Gastrocnemius medialis (tissue), 4 donors: ENCODE results near the gene NPBWR2.

Source experiments
- CTCF ChIP-seq, 5 experiments: fragments of 450-650 bp in 3 of 5; fragments of 200-600 bp in 2 of 5; sonication (generic) in 2 of 5; IDR thresholded peaks in 4 of 5; conservative IDR thresholded peaks in 1 of 5; 1 replicate in 4 of 5; 2 replicates in 1 of 5; pipeline ENCODE4 v1.5.1; 2016 to 2019; ENCODE audit warnings: antibody characterized with exemption in 5 of 5, mild to moderate bottlenecking in 3 of 5, moderate library complexity in 3 of 5
- POLR2A ChIP-seq, 2 donors: fragments of 450-650 bp; IDR thresholded peaks; one replicate each; pipeline ENCODE4 v1.6.1; 2017; ENCODE audit warnings: antibody characterized with exemption in 2 of 2, mild to moderate bottlenecking in 2 of 2, moderate library complexity in 2 of 2

GRCh38 chr20:64130271-64130670 lies 22.9 kb upstream of the NPBWR2 start:
- no peak for TF ChIP-seq POLR2A (IDR thresholded peaks at IDR 0.05)
- no peak for TF ChIP-seq CTCF (IDR thresholded peaks at IDR 0.05 in 4 of 5, conservative IDR thresholded peaks at IDR 0.05 in 1 of 5)
